Activated CD8-positive, alpha-beta T cell treated with anti-CD3 and anti-CD28 coated beads for 36 hours (primary cell): ENCODE results near the gene PRKCE. TPM values are rescaled to one million over a fixed set of nuclear protein-coding genes. Genes with fewer than 3 reads are reported as not detected.

Source experiments
- ATAC-seq: fragments of 200-7000 bp; cut with Tn5 transposase; one replicate; pipeline ENCODE4 v1.10.0; 2021; ENCODE audit warnings: mild to moderate bottlenecking, moderate library complexity
- CTCF ChIA-PET: fragments of 350-600 bp; sonication (Branson Sonifier 250); formaldehyde crosslinking; loops from one replicate; lab custom pipeline; 2021; ENCODE audit warnings: antibody characterized with exemption; lab: Charles Lee
- POLR2A ChIA-PET: fragments of 350-600 bp; sonication (Branson Sonifier 250); formaldehyde crosslinking; loops from one replicate; lab custom pipeline; 2021; ENCODE audit warnings: antibody characterized with exemption; lab: Charles Lee
- DNase-seq: peaks from one replicate; pipeline ENCODE4 v3.0.0-alpha.2; 2020
- H3K27ac Mint-ChIP-seq: one replicate; pipeline ENCODE4 v1.8.0; 2021; ENCODE audit warnings: mild to moderate bottlenecking, mixed read lengths
- H3K27me3 Mint-ChIP-seq: one replicate; pipeline ENCODE4 v1.8.0; 2021; ENCODE audit warnings: mixed read lengths
- H3K36me3 Mint-ChIP-seq: one replicate; pipeline ENCODE4 v1.8.0; 2021; ENCODE audit warnings: low read depth, mixed read lengths
- H3K4me1 Mint-ChIP-seq: one replicate; pipeline ENCODE4 v1.8.0; 2021; ENCODE audit warnings: low read depth, mixed read lengths
- H3K4me3 Mint-ChIP-seq: one replicate; pipeline ENCODE4 v1.8.0; 2021; ENCODE audit warnings: mild to moderate bottlenecking, moderate library complexity, mixed read lengths
- H3K9me3 Mint-ChIP-seq: one replicate; pipeline ENCODE4 v1.8.0; 2021; ENCODE audit warnings: mixed read lengths
- intact Hi-C: fragments of 100-400 bp; cut with micrococcal nuclease; formaldehyde crosslinking; loops from one replicate; pipeline ENCODE4 v1.10.0; 2022
- total RNA-seq, 2 experiments: library from RNA; stranded (reverse); gene quantifications; one replicate each; pipeline ENCODE4 v1.2.3, GENCODE V29; 2021
- TF ChIP-seq, protein P1 (sequence below): fragments of 200-600 bp; IDR thresholded peaks from one replicate; pipeline ENCODE4 v1.8.0; 2022; ENCODE audit warnings: antibody characterized with exemption, mild to moderate bottlenecking

PRKCE gene
- total RNA-seq, 2 experiments from 2014 or later: 11.5 to 11.9 TPM

DNA sequence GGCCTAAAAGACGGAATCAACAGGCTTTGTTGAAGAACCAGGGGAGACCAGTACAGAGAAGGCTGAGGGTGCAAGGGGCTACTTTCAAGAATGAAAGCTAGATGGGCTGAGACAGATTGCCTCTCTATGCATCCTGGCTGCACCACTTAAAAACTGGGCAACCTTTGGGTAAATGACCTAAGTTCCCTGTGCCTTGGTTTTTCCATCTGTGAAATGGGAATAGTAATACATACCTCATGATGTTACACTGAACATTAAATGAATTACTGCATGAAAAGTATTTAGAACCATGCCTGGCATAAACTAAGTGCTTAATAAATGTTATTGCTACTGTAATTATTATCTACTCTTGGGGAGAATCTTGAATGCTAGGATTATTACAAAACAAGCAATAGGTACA, 106.5 kb downstream of the PRKCE start:
- Mint-ChIP-seq H3K27me3 (no peaks in the 10 kb centered on the region), H3K4me1 (peaks cover 2% of the 10 kb centered on the region), H3K27ac (no peak overlapping the region), H3K36me3 (no peaks in the 10 kb centered on the region), H3K9me3 (no peaks in the 10 kb centered on the region), H3K4me3 (no peak overlapping the region)
- DNase-seq (no peak), ATAC-seq (no peak)
- ChIA-PET CTCF (interaction anchor here (1.1 kb wide), 1 partner anchor 21 kb away, joined by 3 read pairs; no protein-coding TSS in a partner anchor), POLR2A (no interaction called here)
- TF ChIP-seq, protein P1, sequence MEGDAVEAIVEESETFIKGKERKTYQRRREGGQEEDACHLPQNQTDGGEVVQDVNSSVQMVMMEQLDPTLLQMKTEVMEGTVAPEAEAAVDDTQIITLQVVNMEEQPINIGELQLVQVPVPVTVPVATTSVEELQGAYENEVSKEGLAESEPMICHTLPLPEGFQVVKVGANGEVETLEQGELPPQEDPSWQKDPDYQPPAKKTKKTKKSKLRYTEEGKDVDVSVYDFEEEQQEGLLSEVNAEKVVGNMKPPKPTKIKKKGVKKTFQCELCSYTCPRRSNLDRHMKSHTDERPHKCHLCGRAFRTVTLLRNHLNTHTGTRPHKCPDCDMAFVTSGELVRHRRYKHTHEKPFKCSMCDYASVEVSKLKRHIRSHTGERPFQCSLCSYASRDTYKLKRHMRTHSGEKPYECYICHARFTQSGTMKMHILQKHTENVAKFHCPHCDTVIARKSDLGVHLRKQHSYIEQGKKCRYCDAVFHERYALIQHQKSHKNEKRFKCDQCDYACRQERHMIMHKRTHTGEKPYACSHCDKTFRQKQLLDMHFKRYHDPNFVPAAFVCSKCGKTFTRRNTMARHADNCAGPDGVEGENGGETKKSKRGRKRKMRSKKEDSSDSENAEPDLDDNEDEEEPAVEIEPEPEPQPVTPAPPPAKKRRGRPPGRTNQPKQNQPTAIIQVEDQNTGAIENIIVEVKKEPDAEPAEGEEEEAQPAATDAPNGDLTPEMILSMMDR: no peak
- intact Hi-C loops: no loop called here

DNA sequence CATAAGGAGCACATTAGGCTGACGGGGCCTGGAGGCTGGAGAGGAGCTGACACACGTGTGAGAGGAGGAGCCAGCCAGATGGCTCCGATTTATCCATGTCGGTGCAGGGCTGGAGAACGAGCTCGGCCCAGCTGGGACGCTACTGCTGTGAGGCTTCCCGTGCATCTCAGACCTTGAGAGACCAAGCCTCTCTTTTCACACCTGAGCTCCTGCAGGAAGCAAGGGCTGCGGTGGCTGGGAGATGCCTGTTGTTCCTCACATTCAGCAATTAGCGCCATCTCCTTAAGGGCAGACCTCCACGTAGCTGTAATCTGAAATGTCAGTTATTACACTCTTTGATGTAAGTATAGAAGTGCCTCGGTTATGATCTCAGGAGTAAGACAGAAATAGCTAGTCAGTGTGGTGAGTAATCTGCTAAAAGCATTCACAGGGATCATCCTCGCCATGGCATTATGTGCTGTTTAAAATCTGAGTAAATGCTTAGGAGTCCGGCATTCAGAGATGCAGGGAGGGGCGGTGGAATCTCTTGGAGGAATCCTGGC, 107.9 kb downstream of the PRKCE start:
- H3K4me1 Mint-ChIP-seq: no peaks in the 10 kb centered on the region
- ATAC-seq: no peak
- ChIA-PET CTCF (interaction anchor here (0.7 to 1.1 kb wide), 2 partner anchors 19 to 20 kb away, joined by 3 to 4 read pairs; no protein-coding TSS in a partner anchor), POLR2A (no interaction called here)
- H3K27ac Mint-ChIP-seq: no peak overlapping the region
- intact Hi-C loops: no loop called here
- H3K27me3 Mint-ChIP-seq: no peaks in the 10 kb centered on the region
- no peaks in the 10 kb centered on the region for H3K36me3 Mint-ChIP-seq
- H3K4me3 Mint-ChIP-seq: no peak overlapping the region
- TF ChIP-seq, protein P1: no peak
- DNase-seq: no peak
- H3K9me3 Mint-ChIP-seq: no peaks in the 10 kb centered on the region

DNA sequence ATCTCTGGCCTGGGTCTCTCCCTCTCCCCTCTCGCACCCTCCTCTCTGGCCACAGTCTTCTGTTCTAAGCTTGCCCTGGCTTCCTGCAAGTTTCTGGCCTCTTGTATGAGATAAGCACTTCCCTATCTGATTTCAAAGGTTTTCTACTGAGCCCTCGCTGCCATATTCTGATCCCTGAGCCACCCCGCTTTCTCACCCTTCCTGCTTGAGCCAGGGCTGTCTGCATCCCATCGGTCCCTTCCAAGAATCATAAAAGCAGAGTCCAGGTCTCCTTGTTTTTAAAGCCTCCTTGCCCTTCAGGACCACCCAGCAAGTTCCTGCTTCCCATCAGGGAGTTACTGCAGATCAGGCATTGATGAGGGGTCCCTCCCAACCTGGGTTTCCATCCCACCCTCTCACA, 110.2 kb downstream of the PRKCE start:
- Mint-ChIP-seq H3K4me1 (no peaks in the 10 kb centered on the region), H3K27ac (no peak overlapping the region), H3K36me3 (no peaks in the 10 kb centered on the region), H3K4me3 (no peak overlapping the region), H3K9me3 (no peaks in the 10 kb centered on the region), H3K27me3 (no peaks in the 10 kb centered on the region)
- TF ChIP-seq, protein P1: no peak
- ATAC-seq: no peak
- intact Hi-C loops: no loop called here
- ChIA-PET CTCF (no interaction called here), POLR2A (interaction anchor here (0.6 kb wide), 1 partner anchor 43 kb away, joined by 5 read pairs; no protein-coding TSS in a partner anchor)
- no peak for DNase-seq

DNA sequence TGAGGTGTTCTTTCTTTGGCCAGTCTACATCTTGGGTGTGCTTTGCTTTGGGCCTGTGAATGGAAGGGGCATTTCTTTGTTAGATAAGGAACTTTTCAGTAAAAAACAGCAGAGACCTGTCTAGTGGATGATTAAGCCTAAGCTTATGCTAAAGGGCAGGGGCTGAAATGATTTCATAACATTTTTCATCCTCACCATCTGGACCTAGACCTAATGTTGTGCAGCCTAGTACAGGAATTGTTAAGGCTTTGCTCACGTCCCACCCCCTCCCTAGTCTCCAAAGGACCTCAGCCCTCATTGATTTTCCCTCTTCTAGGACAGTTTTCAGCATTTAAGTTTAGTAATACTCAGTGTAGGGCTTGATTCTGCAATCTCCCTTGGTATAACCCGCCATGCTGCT, 111.8 kb downstream of the PRKCE start:
- no peak for DNase-seq
- Mint-ChIP-seq H3K27ac (no peak overlapping the region), H3K4me3 (no peak overlapping the region), H3K4me1 (no peaks in the 10 kb centered on the region), H3K27me3 (no peaks in the 10 kb centered on the region), H3K9me3 (no peaks in the 10 kb centered on the region), H3K36me3 (no peaks in the 10 kb centered on the region)
- ATAC-seq: no peak
- intact Hi-C loops: no loop called here
- CTCF ChIA-PET: interaction anchor here (0.9 kb wide), 1 partner anchor 15 kb away, joined by 4 read pairs; no protein-coding TSS in a partner anchor
- TF ChIP-seq, protein P1: no peak
- POLR2A ChIA-PET: no interaction called here

DNA sequence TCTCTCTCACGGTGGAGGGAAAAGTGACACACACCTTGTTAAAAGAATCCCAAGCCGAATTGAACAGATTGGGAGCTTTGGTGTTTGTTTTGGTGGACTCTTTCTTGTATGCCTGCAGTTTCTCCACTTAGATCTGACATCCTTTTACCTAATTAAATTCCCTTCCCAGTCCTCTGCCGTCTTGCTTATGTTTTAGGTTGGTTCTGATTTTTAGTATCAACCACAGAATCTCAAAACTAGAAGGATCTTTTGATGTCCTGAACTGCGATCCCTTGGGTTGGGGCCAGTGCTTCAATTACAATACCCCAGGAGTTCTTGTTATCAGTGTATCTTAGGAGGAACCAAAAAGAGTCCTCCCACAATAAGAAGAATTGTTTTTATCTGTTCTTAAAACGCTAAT, 112.3 kb downstream of the PRKCE start:
- no peak for DNase-seq
- no peaks in the 10 kb centered on the region for H3K4me1 Mint-ChIP-seq
- H3K9me3 Mint-ChIP-seq: no peaks in the 10 kb centered on the region
- H3K27me3 Mint-ChIP-seq: no peaks in the 10 kb centered on the region
- H3K4me3 Mint-ChIP-seq: no peak overlapping the region
- intact Hi-C loops: no loop called here
- no peaks in the 10 kb centered on the region for H3K36me3 Mint-ChIP-seq
- H3K27ac Mint-ChIP-seq: no peak overlapping the region
- ChIA-PET CTCF (no interaction called here), POLR2A (no interaction called here)
- ATAC-seq: no peak
- TF ChIP-seq, protein P1: no peak
